Endothelial cell of umbilical vein (primary cell): ENCODE measurements around the gene RPL41. TPM values are rescaled to one million over a fixed set of nuclear protein-coding genes. Genes with fewer than 3 reads are reported as not detected.

Experiments
- BruUV-seq: library from RNA; stranded (reverse); fragments of 400-500 nt; replicated peaks from 2 replicates; lab custom pipeline; 2021; lab: Mats Ljungman, UMichigan
- CTCF ChIA-PET: fragments of 300-600, 350-600 bp; sonication (Branson Sonifier 250); formaldehyde crosslinking; loops from one replicate; lab custom pipeline; 2021; ENCODE audit warnings: antibody characterized with exemption, inconsistent platforms; lab: Charles Lee
- POLR2A ChIA-PET: fragments of 300-600, 350-600 bp; sonication (Branson Sonifier 250); formaldehyde crosslinking; loops from one replicate; lab custom pipeline; 2021; ENCODE audit warnings: antibody characterized with exemption, inconsistent platforms; lab: Charles Lee
- DNase-seq: peaks from one replicate; pipeline ENCODE4 v3.0.0-alpha.2; 2011; ENCODE audit warnings: low read depth, low spot score
- FAIRE-seq: peaks from 2 replicates; lab custom pipeline; 2011; peaks lifted over from hg19 to GRCh38; lab: Jason Lieb, UNC
- H2AFZ ChIP-seq: 2 replicates; pipeline ENCODE4 v1.6.0; 2012; ENCODE audit warnings: low read depth, low read length, control low read depth, inconsistent platforms
- H3K27ac ChIP-seq: 2 replicates; pipeline ENCODE4 v1.5.1; 2011; ENCODE audit warnings: low read depth, mild to moderate bottlenecking, control low read depth, low read length, moderate library complexity; ENCODE audit not compliant: insufficient read depth
- H3K27me3 ChIP-seq, 2 experiments: 2 replicates each; pipeline versions ENCODE4 v1.6.0 to v1.6.1; 2011; ENCODE audit warnings: low read length in 2 of 2, mixed read lengths in 1 of 2; ENCODE audit not compliant: control insufficient read depth in 2 of 2, insufficient read depth in 2 of 2
- H3K36me3 ChIP-seq, 2 experiments: 2 replicates in 1 of 2; 3 replicates in 1 of 2; pipeline ENCODE4 v1.5.1; 2011; ENCODE audit warnings: low read length in 2 of 2, mild to moderate bottlenecking in 1 of 2, moderate library complexity in 1 of 2; ENCODE audit not compliant: control insufficient read depth in 2 of 2, insufficient read depth in 2 of 2; ENCODE audit errors: extremely low read depth in 1 of 2
- H3K4me1 ChIP-seq: 3 replicates; pipeline ENCODE4 v1.5.1; 2011; ENCODE audit warnings: mild to moderate bottlenecking, low read length; ENCODE audit not compliant: control insufficient read depth, insufficient read depth; ENCODE audit errors: extremely low read depth
- H3K4me2 ChIP-seq: 2 replicates; pipeline ENCODE4 v1.6.1; 2011; ENCODE audit warnings: low read length, control low read depth, mixed read lengths; ENCODE audit not compliant: insufficient read depth
- H3K4me3 ChIP-seq, 3 experiments: fragments of 200-600 bp in 1 of 3; sonication (generic), shearing (Covaris generic) in 1 of 3; replicated peaks in 1 of 3; 2 replicates each; pipeline ENCODE4 v1.5.1; 2011 to 2016; ENCODE audit warnings: control low read depth in 3 of 3, low read length in 3 of 3, mild to moderate bottlenecking in 2 of 3, inconsistent platforms in 1 of 3, low read depth in 1 of 3, moderate library complexity in 1 of 3; ENCODE audit not compliant: insufficient read depth in 1 of 3
- H3K79me2 ChIP-seq: 2 replicates; pipeline ENCODE4 v1.6.0; 2012; ENCODE audit warnings: low read length, inconsistent platforms; ENCODE audit not compliant: control insufficient read depth, insufficient read depth
- H3K9ac ChIP-seq: replicated peaks from 2 replicates; pipeline ENCODE3; 2011; ENCODE audit warnings: low read length, control low read depth; ENCODE audit not compliant: insufficient read depth; ENCODE audit errors: extremely low read depth
- H3K9me1 ChIP-seq: replicated peaks from 3 replicates; pipeline ENCODE4 v1.6.0; 2011; ENCODE audit warnings: mild to moderate bottlenecking, low read length; ENCODE audit not compliant: control insufficient read depth, insufficient read depth; ENCODE audit errors: extremely low read depth
- H3K9me3 ChIP-seq: replicated peaks from 2 replicates; pipeline ENCODE4 v1.5.1; 2012; ENCODE audit warnings: low read length, inconsistent platforms; ENCODE audit not compliant: control insufficient read depth, insufficient read depth
- H4K20me1 ChIP-seq: replicated peaks from 2 replicates; pipeline ENCODE3; 2011; ENCODE audit warnings: mild to moderate bottlenecking, low read length; ENCODE audit not compliant: control insufficient read depth, insufficient read depth; ENCODE audit errors: extremely low read depth
- EZH2 ChIP-seq: IDR thresholded peaks from 2 replicates; pipeline ENCODE4 v1.6.1; 2012; ENCODE audit warnings: borderline replicate concordance, low read depth, mild to moderate bottlenecking, moderate library complexity, low read length, inconsistent platforms; ENCODE audit not compliant: severe bottlenecking
- FOS ChIP-seq: IDR thresholded peaks from 2 replicates; pipeline ENCODE4 v1.6.1; 2011; ENCODE audit warnings: mild to moderate bottlenecking, low read length, moderate library complexity, borderline replicate concordance; ENCODE audit not compliant: insufficient read depth
- GATA2 ChIP-seq: IDR thresholded peaks from 2 replicates; pipeline ENCODE4 v1.7.0; 2011; ENCODE audit warnings: low read depth, mild to moderate bottlenecking, moderate library complexity, mixed read lengths, low read length; ENCODE audit not compliant: insufficient read length, insufficient read depth
- JUN ChIP-seq: IDR thresholded peaks from 2 replicates; pipeline ENCODE4 v1.6.1; 2011; ENCODE audit warnings: borderline replicate concordance, low read depth; ENCODE audit not compliant: insufficient read length, insufficient read depth
- MYC ChIP-seq: IDR thresholded peaks from one replicate; pipeline ENCODE4 v1.6.1; 2011; ENCODE audit warnings: mild to moderate bottlenecking, low read depth, low read length
- POLR2A ChIP-seq: IDR thresholded peaks from 2 replicates; pipeline ENCODE4 v1.6.1; 2012; ENCODE audit warnings: low read depth, mild to moderate bottlenecking, control low read depth, low read length
- POLR2AphosphoS5 ChIP-seq: IDR thresholded peaks from 2 replicates; pipeline ENCODE4 v1.6.1; 2012; ENCODE audit warnings: low read depth, mild to moderate bottlenecking, control low read depth, low read length, moderate library complexity; ENCODE audit not compliant: insufficient read depth
- dilution Hi-C: fragments of 300-500 bp; cut with MboI; formaldehyde crosslinking; loops from one replicate; pipeline ENCODE4 v1.15.0; 2019; ENCODE audit warnings: low sequenced_read_pairs; ENCODE audit not compliant: extremely low pct_ligation_motif_present
- intact Hi-C: fragments of 100-400 bp; cut with micrococcal nuclease; formaldehyde crosslinking; loops from one replicate; pipeline ENCODE4 v1.10.0; 2022
- polyA plus RNA-seq, 4 experiments: library from polyadenylated mRNA; depleted of rRNA in 3 of 4; stranded (reverse) in 3 of 4; unstranded in 1 of 4; fragments of >200 nt; gene quantifications; 2 replicates each; pipeline versions ENCODE4 v1.2.1 to v1.2.3, GENCODE V29; 2011 to 2012; ENCODE audit warnings: missing spikeins in 1 of 4
- total RNA-seq: library from RNA; stranded (reverse); gene quantifications from 2 replicates; pipeline ENCODE4 v1.2.3, GENCODE V29; 2021
- TF ChIP-seq, protein P1 (sequence below), 2 donors: IDR thresholded peaks; 1 replicate in 1 of 2; 2 replicates in 1 of 2; pipeline ENCODE4 v1.5.1; 2011; ENCODE audit warnings: low read length in 2 of 2, mild to moderate bottlenecking in 2 of 2, moderate library complexity in 2 of 2, control low read depth in 1 of 2, inconsistent platforms in 1 of 2, low read depth in 1 of 2; ENCODE audit not compliant: insufficient read depth in 1 of 2; ENCODE audit errors: extremely low read depth in 1 of 2
- TF ChIP-seq, protein P2 (sequence below): IDR thresholded peaks from 2 replicates; pipeline ENCODE4 v1.6.1; 2011; ENCODE audit not compliant: insufficient read depth, insufficient read length

Gene RPL41
- total and polyA plus RNA-seq, 2 donors (not counting 3 experiments of a cell fraction or from before 2014, with no cell fraction given), result 3,212 to 9,990 TPM

DNA sequence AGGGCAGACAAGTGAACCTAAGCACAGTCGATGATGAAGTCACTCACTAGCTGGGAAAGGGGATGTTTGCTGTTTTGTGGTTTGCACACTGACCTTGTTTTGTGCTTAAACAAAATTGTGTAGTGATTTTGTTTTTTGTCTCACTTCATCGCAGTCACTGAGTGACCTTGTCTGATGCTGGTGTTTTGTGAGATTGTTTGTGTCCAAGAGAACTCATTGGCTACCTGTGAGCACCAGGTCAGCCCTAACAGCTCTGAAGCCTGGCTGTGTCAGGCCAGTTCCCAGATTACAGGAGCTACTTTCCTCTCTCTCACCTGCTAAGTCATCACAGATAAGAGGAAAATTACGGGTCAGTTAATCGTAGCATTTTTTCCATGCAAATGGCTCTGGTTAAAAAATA is 7.7 kb downstream of the RPL41 start:
- dilution Hi-C loops (no loop called here), intact Hi-C loops (no loop called here)

DNA sequence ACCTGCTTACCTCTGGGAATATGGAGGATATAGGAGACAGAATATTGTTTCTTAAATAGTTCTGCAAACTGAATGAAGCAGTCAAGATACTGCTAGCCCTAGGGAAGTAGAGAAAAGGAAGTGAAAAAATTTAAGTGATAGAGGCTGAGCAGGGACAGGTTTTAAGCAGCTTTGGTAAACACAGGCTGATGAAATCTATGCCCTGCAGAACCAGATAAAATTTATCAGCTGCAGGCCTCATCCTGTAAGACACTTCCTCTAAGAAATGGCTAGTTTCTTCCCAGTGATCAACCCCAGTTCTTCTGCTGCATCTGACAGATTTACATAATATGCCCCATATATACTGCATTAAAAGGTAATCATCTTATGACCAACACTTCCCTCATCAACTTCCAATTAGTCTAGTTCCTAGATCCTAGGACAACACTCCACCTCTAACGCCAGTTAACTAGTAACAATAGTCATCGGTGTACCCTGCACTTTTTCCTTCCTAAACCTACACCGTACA is 10.4 kb downstream of the RPL41 start:
- Histone ChIP-seq H3K4me3 (no peak overlapping the region), H3K36me3 (peaks cover 0 to 14% of the 10 kb centered on the region in 2 experiments), H3K27ac (peak overlapping the region; percentile 15), H3K4me1 (peaks cover 28% of the 10 kb centered on the region), H3K9ac (peak overlapping the region; percentile 37), H2AFZ (no peak overlapping the region), H3K9me3 (no peaks in the 10 kb centered on the region), H3K4me2 (peak overlapping the region; percentile 82), H3K79me2 (peaks cover 19% of the 10 kb centered on the region), H3K27me3 (no peaks in the 10 kb centered on the region), H4K20me1 (no peaks in the 10 kb centered on the region), H3K9me1 (no peaks in the 10 kb centered on the region)
- ChIA-PET CTCF (interaction anchor here (0.6 to 11.9 kb wide), 14 partner anchors 8 to 95 kb away, joined by 3 to 236 read pairs (median 4); partner anchors contain the start of genes MYL6, RNF41, SMARCC2 and ZC3H10), POLR2A (interaction anchor here (1.4 to 2.6 kb wide), 2 partner anchors 32 to 36 kb away, joined by 6 to 23 read pairs; partner anchors contain the start of gene MYL6)
- dilution Hi-C loops (no loop called here), intact Hi-C loops (loop anchor here (1.0 kb wide), 4 partner anchors 8 to 98 kb away; partner anchors contain the start of genes NABP2, SMARCC2 and ZC3H10)
- TF ChIP-seq, protein P1, sequence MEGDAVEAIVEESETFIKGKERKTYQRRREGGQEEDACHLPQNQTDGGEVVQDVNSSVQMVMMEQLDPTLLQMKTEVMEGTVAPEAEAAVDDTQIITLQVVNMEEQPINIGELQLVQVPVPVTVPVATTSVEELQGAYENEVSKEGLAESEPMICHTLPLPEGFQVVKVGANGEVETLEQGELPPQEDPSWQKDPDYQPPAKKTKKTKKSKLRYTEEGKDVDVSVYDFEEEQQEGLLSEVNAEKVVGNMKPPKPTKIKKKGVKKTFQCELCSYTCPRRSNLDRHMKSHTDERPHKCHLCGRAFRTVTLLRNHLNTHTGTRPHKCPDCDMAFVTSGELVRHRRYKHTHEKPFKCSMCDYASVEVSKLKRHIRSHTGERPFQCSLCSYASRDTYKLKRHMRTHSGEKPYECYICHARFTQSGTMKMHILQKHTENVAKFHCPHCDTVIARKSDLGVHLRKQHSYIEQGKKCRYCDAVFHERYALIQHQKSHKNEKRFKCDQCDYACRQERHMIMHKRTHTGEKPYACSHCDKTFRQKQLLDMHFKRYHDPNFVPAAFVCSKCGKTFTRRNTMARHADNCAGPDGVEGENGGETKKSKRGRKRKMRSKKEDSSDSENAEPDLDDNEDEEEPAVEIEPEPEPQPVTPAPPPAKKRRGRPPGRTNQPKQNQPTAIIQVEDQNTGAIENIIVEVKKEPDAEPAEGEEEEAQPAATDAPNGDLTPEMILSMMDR (IDR thresholded peaks at IDR 0.05; ENCODE audit: extremely low read depth in 1 of 2, insufficient read depth in 1 of 2, low read depth in 1 of 2, low read length in 2 of 2), result no peak
- TF ChIP-seq EZH2 (no peak), FOS (no peak), MYC (no peak), JUN (no peak), POLR2A (no peak), GATA2 (no peak), POLR2AphosphoS5 (no peak)
- TF ChIP-seq, protein P2, sequence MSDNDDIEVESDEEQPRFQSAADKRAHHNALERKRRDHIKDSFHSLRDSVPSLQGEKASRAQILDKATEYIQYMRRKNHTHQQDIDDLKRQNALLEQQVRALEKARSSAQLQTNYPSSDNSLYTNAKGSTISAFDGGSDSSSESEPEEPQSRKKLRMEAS, result no peak
- no TSS peak for BruUV-seq
- FAIRE-seq (peak; percentile 31), DNase-seq (peak; percentile 26)

More for the DNA sequence above, 7.7 kb downstream of the RPL41 start:
- ChIA-PET POLR2A (no interaction called here), CTCF (interaction anchor here (1.2 to 11.9 kb wide), 2 partner anchors 23 to 65 kb away, joined by 3 to 236 read pairs; partner anchors contain the start of gene SMARCC2)
- H3K4me2 ChIP-seq, result no peak overlapping the region
- H3K9me3 ChIP-seq, result no peaks in the 10 kb centered on the region
- H3K79me2 ChIP-seq, result peaks cover 16% of the 10 kb centered on the region
- FAIRE-seq (peak; percentile 26), DNase-seq (no peak)
- H2AFZ ChIP-seq, result no peak overlapping the region
- BruUV-seq, result no TSS peak
- H3K4me1 ChIP-seq, result peaks cover 35% of the 10 kb centered on the region
- peaks cover 0 to 13% of the 10 kb centered on the region in 2 experiments for H3K36me3 ChIP-seq
- TF ChIP-seq, protein P1 (IDR thresholded peaks at IDR 0.05; ENCODE audit: extremely low read depth in 1 of 2, insufficient read depth in 1 of 2, low read depth in 1 of 2, low read length in 2 of 2), result no peak
- no peaks in the 10 kb centered on the region for H3K27me3 ChIP-seq
- H3K27ac ChIP-seq, result no peak overlapping the region
- no peaks in the 10 kb centered on the region for H4K20me1 ChIP-seq
- no peaks in the 10 kb centered on the region for H3K9me1 ChIP-seq
- H3K9ac ChIP-seq, result no peak overlapping the region
- H3K4me3 ChIP-seq, result no peak overlapping the region
